ENCODE data around the gene XRCC4.

GRCh38 chr5:83393504-83393866 lies 316.1 kb downstream of the XRCC4 start:
- no peak for TF ChIP-seq POLR2A (IDR thresholded peaks at IDR 0.05; ENCODE audit: low read depth, low read length)
- no peak for TF ChIP-seq TAF1 (IDR thresholded peaks at IDR 0.05; ENCODE audit: borderline replicate concordance, low read depth, low read length)
- no peak for TF ChIP-seq POLR2AphosphoS5 (IDR thresholded peaks at IDR 0.05; ENCODE audit: low read depth, low read length)
